K562 (cell line): ENCODE results near the gene TMEM95. TPM values are rescaled to one million over a fixed set of nuclear protein-coding genes. Genes with fewer than 3 reads are reported as not detected.

ENCODE experiments used
- CREM ChIP-seq: IDR thresholded peaks from 2 replicates; pipeline ENCODE4 v1.6.1; 2014; ENCODE audit warnings: antibody characterized with exemption, low read depth
- CTBP1 ChIP-seq: fragments of 450-650 bp; IDR thresholded peaks from 2 replicates; pipeline ENCODE4 v1.6.1; 2016; ENCODE audit warnings: borderline replicate concordance
- CXXC5 ChIP-seq: fragments of 250-450 bp; sonication (Bioruptor Pico); IDR thresholded peaks from 2 replicates; pipeline ENCODE4 v1.8.0; 2022; ENCODE audit warnings: inconsistent platforms, mild to moderate bottlenecking, moderate library complexity
- GTF2E2 ChIP-seq: fragments of 200-800 bp; sonication (Bioruptor generic); IDR thresholded peaks from 2 replicates; pipeline ENCODE4 v1.6.1; 2016; ENCODE audit warnings: missing genetic modification characterization, missing compliant biosample characterization
- MAX ChIP-seq: sonication (generic); formaldehyde crosslinking; IDR thresholded peaks from 2 replicates; pipeline ENCODE4 v1.9.0; 2022; ENCODE audit warnings: mild to moderate bottlenecking, missing genetic modification reagents
- MTA3 ChIP-seq: fragments of 450-650 bp; formaldehyde crosslinking; IDR thresholded peaks from 2 replicates; pipeline ENCODE4 v1.6.1; 2017; ENCODE audit warnings: mild to moderate bottlenecking, borderline replicate concordance
- NBN ChIP-seq: fragments of 450-650 bp; IDR thresholded peaks from 2 replicates; pipeline ENCODE4 v1.6.1; 2016; ENCODE audit warnings: low read depth, mild to moderate bottlenecking
- PHB2 ChIP-seq: fragments of 450-650 bp; IDR thresholded peaks from 2 replicates; pipeline ENCODE4 v1.6.1; 2017; ENCODE audit warnings: low read depth
- RAD21 ChIP-seq, 2 experiments: fragments of 250-450 bp in 1 of 2; fragments of 450-650 bp in 1 of 2; sonication (Bioruptor Pico) in 1 of 2; formaldehyde crosslinking in 1 of 2; IDR thresholded peaks in 1 of 2; conservative IDR thresholded peaks in 1 of 2; 2 replicates each; pipeline versions ENCODE4 v1.4.0 to v1.8.0; 2020 to 2022; ENCODE audit warnings: mild to moderate bottlenecking in 2 of 2, moderate library complexity in 1 of 2
- RB1 ChIP-seq: fragments of 450-650 bp; IDR thresholded peaks from 2 replicates; pipeline ENCODE4 v1.6.1; 2017; ENCODE audit warnings: low read depth, mild to moderate bottlenecking
- RBM17 ChIP-seq: fragments of 200-400 bp; formaldehyde crosslinking; IDR thresholded peaks from 2 replicates; pipeline ENCODE4 v1.6.1; 2017; ENCODE audit warnings: low read depth, mild to moderate bottlenecking, low read length, borderline replicate concordance
- TOE1 ChIP-seq, 2 experiments: fragments of 450-650 bp in 1 of 2; sonication (generic) in 1 of 2; formaldehyde crosslinking in 1 of 2; IDR thresholded peaks; 2 replicates each; pipeline versions ENCODE4 v1.7.1 to v1.8.0; 2016 to 2022; ENCODE audit warnings: borderline replicate concordance in 2 of 2, mild to moderate bottlenecking in 2 of 2, antibody characterized with exemption in 1 of 2, inconsistent platforms in 1 of 2, low read depth in 1 of 2, missing genetic modification reagents in 1 of 2, moderate library complexity in 1 of 2
- XRCC5 ChIP-seq: fragments of 200-400 bp; formaldehyde crosslinking; IDR thresholded peaks from 2 replicates; pipeline ENCODE4 v1.6.1; 2017; ENCODE audit warnings: low read depth, mild to moderate bottlenecking, low read length
- YY1 ChIP-seq, 3 experiments: IDR thresholded peaks; 2 replicates each; pipeline ENCODE4 v1.6.1; 2011; ENCODE audit warnings: low read length in 2 of 3, mild to moderate bottlenecking in 2 of 3, moderate library complexity in 2 of 3, borderline replicate concordance in 1 of 3, control low read depth in 1 of 3, low read depth in 1 of 3; ENCODE audit not compliant: insufficient read depth in 3 of 3, insufficient replicate concordance in 2 of 3, control insufficient read depth in 1 of 3, insufficient read length in 1 of 3; ENCODE audit errors: extremely low read depth in 1 of 3
- ZBTB11 ChIP-seq, 3 experiments: fragments of 200-800 bp in 1 of 3; fragments of 250-450 bp in 1 of 3; fragments of 450-650 bp in 1 of 3; sonication (Bioruptor Pico) in 1 of 3; sonication (Bioruptor generic) in 1 of 3; formaldehyde crosslinking in 1 of 3; IDR thresholded peaks; 2 replicates each; pipeline versions ENCODE4 v1.6.1 to v1.8.0; 2016 to 2022; ENCODE audit warnings: mild to moderate bottlenecking in 2 of 3, missing genetic modification characterization in 2 of 3, missing compliant biosample characterization in 1 of 3, moderate library complexity in 1 of 3
- ZBTB33 ChIP-seq: sonication (generic); formaldehyde crosslinking; IDR thresholded peaks from 2 replicates; pipeline ENCODE4 v1.8.1; 2023; ENCODE audit warnings: mild to moderate bottlenecking, missing genetic modification reagents
- ZBTB7A ChIP-seq: IDR thresholded peaks from 2 replicates; pipeline ENCODE4 v1.6.1; 2011; ENCODE audit warnings: low read depth, mild to moderate bottlenecking, low read length, moderate library complexity, borderline replicate concordance; ENCODE audit not compliant: control insufficient read depth
- ZNF778 ChIP-seq: fragments of 450-650 bp; formaldehyde crosslinking; IDR thresholded peaks from 2 replicates; pipeline ENCODE4 v1.4.0; 2020; ENCODE audit warnings: mild to moderate bottlenecking, moderate library complexity
- polyA plus RNA-seq, 8 experiments: library from polyadenylated mRNA; depleted of rRNA in 4 of 8; stranded (reverse) in 5 of 8; unstranded in 3 of 8; fragments of >200 nt; fragmentation: Nextera tagmentation in 2 of 8; fragmentation: Illumina TruSeq in 1 of 8; extraction: Ambion mirVana in 2 of 8; extraction: Trizol in 1 of 8; gene quantifications; 2 replicates each; pipeline versions ENCODE4 v1.2.1 to v1.2.3, GENCODE V29; 2011 to 2014; ENCODE audit warnings: inconsistent platforms in 1 of 8, missing spikeins in 1 of 8
- total RNA-seq, 7 experiments: library from RNA; depleted of rRNA in 6 of 7; stranded (reverse); fragments of >200 nt in 6 of 7; fragmentation: Illumina TruSeq in 2 of 7; extraction: Trizol in 2 of 7; gene quantifications; 2 replicates each; pipeline versions ENCODE4 v1.2.1 to v1.2.3, GENCODE V29; 2011 to 2021; ENCODE audit warnings: low replicate concordance in 1 of 7
- TF ChIP-seq, protein P1 (sequence below): fragments of 200-800 bp; sonication (Bioruptor generic); IDR thresholded peaks from 2 replicates; pipeline ENCODE4 v1.6.1; 2017; ENCODE audit warnings: missing genetic modification characterization, missing compliant biosample characterization

TMEM95 gene
- total and polyA plus RNA-seq, 9 of the 15 experiments (the other 6 are each of a cell fraction or from before 2014, with no cell fraction given), result not detected

DNA sequence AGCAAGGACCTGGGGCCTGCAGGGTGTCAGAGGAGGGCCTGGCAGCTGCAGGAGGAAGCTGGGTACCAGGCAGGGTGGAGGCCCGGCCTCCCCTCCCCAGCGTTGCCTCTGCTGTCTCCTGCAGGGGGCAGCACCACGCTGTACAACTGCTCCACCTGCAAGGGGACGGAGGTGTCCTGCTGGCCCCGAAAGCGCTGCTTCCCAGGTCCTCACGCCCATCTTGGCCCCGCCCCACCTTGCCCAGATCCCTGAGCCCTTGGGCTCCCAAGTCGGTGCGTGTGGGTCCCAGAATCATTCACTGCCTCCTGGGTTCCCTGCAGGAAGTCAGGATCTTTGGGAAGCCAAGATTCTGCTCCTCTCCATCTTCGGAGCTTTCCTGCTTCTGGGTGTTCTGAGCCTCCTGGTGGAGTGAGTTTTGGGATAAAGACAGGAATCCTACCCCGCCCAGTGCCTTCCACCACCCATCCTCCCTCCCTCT, 1.2 kb downstream of the TMEM95 start (continued):
- 0 out of 2 replicates have a peak, but pooled peaks have one; percentile 24 for TF ChIP-seq ZBTB33 (CRISPR knock-in tag)
- peak in 2 of 3 experiments; percentile 21 to 46 for TF ChIP-seq YY1 (IDR thresholded peaks at IDR 0.05; ENCODE audit: borderline replicate concordance in 1 of 3, control insufficient read depth in 1 of 3, extremely low read depth in 1 of 3, insufficient read depth in 3 of 3, insufficient read length in 1 of 3, insufficient replicate concordance in 2 of 3, low read depth in 1 of 3, low read length in 2 of 3)
- TF ChIP-seq, protein P1, sequence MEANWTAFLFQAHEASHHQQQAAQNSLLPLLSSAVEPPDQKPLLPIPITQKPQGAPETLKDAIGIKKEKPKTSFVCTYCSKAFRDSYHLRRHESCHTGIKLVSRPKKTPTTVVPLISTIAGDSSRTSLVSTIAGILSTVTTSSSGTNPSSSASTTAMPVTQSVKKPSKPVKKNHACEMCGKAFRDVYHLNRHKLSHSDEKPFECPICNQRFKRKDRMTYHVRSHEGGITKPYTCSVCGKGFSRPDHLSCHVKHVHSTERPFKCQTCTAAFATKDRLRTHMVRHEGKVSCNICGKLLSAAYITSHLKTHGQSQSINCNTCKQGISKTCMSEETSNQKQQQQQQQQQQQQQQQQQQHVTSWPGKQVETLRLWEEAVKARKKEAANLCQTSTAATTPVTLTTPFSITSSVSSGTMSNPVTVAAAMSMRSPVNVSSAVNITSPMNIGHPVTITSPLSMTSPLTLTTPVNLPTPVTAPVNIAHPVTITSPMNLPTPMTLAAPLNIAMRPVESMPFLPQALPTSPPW (CRISPR knock-in tag), result peak; percentile 56; the same call in 1 of the 2 replicates
- no peak for TF ChIP-seq PHB2
- peak; percentile 80; the same call in 1 of the 2 replicates for TF ChIP-seq XRCC5
- no peak for TF ChIP-seq GTF2E2 (tag)
- no peak for TF ChIP-seq NBN
- no peak for TF ChIP-seq MTA3
- TF ChIP-seq ZBTB11 (CRISPR knock-in tag; IDR thresholded peaks at IDR 0.05), result no peak
- peak; percentile 78 to 90 for TF ChIP-seq RAD21 (CRISPR knock-in tag; conservative IDR thresholded peaks at IDR 0.05 in 1 of 2, IDR thresholded peaks at IDR 0.05 in 1 of 2)
- TF ChIP-seq CXXC5 (CRISPR knock-in tag), result peak; percentile 37
- TF ChIP-seq TOE1 (IDR thresholded peaks at IDR 0.05; ENCODE audit: borderline replicate concordance), result no peak
- TF ChIP-seq TOE1 (CRISPR knock-in tag; IDR thresholded peaks at IDR 0.05; ENCODE audit: borderline replicate concordance, low read depth), result no peak
- peak; percentile 42; the same call in 1 of the 2 replicates for TF ChIP-seq RB1
- no peak for TF ChIP-seq RBM17
- TF ChIP-seq ZNF778 (CRISPR knock-in tag), result no peak
- 0 out of 2 replicates have a peak, but pooled peaks have one; percentile 41 for TF ChIP-seq CREM
- peak; percentile 38; the same call in 1 of the 2 replicates for TF ChIP-seq ZBTB7A
- TF ChIP-seq CTBP1, result peak; percentile 89
- 0 out of 2 replicates have a peak, but pooled peaks have one; percentile 29 for TF ChIP-seq MAX (CRISPR knock-in tag)
